Stimulated activated naive CD8-positive, alpha-beta T cell treated with anti-CD3 and anti-CD28 coated beads, Interleukin-15, Interleukin-2, amounts not matched to agents 100 ng/mL and 50 ng/mL, for 24 hours (primary cell): ENCODE measurements around the gene CFAP77.

Experiments
- H3K27ac Mint-ChIP-seq: one replicate; pipeline ENCODE4 v1.8.0; 2021; ENCODE audit warnings: mild to moderate bottlenecking, mixed read lengths
- H3K27me3 Mint-ChIP-seq: one replicate; pipeline ENCODE4 v1.8.0; 2021; ENCODE audit warnings: mixed read lengths
- H3K36me3 Mint-ChIP-seq: one replicate; pipeline ENCODE4 v1.8.0; 2021; ENCODE audit warnings: low read depth, mixed read lengths
- H3K4me1 Mint-ChIP-seq: one replicate; pipeline ENCODE4 v1.8.0; 2021; ENCODE audit warnings: low read depth, mixed read lengths
- H3K4me3 Mint-ChIP-seq: one replicate; pipeline ENCODE4 v1.8.0; 2021; ENCODE audit warnings: mild to moderate bottlenecking, mixed read lengths
- H3K9me3 Mint-ChIP-seq: one replicate; pipeline ENCODE4 v1.8.0; 2021; ENCODE audit warnings: mixed read lengths

The CFAP77 gene

DNA sequence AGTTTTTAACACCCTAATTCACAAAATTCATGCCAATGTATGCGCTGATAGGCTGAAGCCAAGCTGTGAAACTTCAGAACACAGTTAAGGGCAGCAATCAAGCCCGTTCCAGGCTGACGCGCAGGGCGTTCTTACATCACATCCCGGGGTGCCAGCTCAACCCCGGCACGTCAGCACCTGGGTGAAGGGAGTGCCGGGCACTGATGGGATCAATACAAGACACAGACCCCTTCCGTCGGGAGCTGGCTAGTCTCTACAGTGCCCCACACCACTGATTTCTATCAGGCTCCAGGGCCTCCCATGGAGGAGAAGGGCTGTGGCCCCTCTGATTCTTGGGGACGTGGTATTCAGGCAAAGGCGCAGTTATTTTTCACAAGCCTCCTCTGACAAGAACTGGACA is 184.4 kb downstream of the CFAP77 start:
- no peaks in the 10 kb centered on the region for H3K4me1 Mint-ChIP-seq
- H3K9me3 Mint-ChIP-seq, result no peaks in the 10 kb centered on the region
- H3K27me3 Mint-ChIP-seq, result peaks cover 19% of the 10 kb centered on the region
- no peak overlapping the region for H3K4me3 Mint-ChIP-seq
- no peak overlapping the region for H3K27ac Mint-ChIP-seq
- H3K36me3 Mint-ChIP-seq, result peaks cover 54% of the 10 kb centered on the region

DNA sequence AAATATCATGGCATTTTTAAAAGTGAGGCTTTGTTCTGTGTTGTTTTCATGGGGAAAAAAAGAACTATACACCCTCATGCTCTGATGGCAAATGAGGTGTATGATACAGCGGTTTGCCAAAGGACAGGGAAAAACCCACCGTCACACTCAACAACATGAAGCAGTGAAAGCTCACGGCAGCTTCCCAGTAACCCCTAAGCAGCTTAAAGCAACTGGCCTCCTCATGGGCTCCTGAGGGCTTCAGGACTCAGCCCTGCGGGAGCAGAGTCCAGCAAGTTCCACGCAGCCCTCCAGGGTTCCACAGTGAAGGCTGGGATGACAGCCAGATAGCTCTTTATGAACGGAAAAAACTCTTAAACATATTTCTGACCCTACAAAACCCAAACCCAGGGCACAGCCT is 185.3 kb downstream of the CFAP77 start:
- no peak overlapping the region for H3K27ac Mint-ChIP-seq
- H3K27me3 Mint-ChIP-seq, result peaks cover 19% of the 10 kb centered on the region
- H3K4me1 Mint-ChIP-seq, result no peaks in the 10 kb centered on the region
- H3K9me3 Mint-ChIP-seq, result no peaks in the 10 kb centered on the region
- peaks cover 63% of the 10 kb centered on the region for H3K36me3 Mint-ChIP-seq
- no peak overlapping the region for H3K4me3 Mint-ChIP-seq

DNA sequence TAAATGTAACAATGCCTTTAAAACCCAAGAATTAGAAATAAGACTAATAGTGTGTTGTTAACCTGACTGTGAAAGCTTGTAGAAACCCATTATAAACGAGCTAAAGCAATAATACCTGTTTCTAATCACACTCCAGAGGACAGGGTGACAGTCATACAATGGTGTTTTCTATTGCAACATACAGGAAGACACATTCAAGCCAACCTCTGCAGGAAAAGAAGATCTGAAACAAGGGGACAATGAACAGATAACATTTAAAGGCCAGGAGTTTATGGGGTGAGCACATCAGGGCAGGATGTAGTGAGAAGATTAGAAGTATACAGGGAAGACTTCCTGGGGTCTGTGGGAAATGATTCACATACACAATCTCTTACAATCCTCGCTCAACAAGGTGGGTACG is 186.2 kb downstream of the CFAP77 start:
- H3K9me3 Mint-ChIP-seq, result no peaks in the 10 kb centered on the region
- H3K36me3 Mint-ChIP-seq, result peaks cover 72% of the 10 kb centered on the region
- H3K4me1 Mint-ChIP-seq, result no peaks in the 10 kb centered on the region
- peaks cover 14% of the 10 kb centered on the region for H3K27me3 Mint-ChIP-seq
- no peak overlapping the region for H3K27ac Mint-ChIP-seq
- H3K4me3 Mint-ChIP-seq, result no peak overlapping the region

DNA sequence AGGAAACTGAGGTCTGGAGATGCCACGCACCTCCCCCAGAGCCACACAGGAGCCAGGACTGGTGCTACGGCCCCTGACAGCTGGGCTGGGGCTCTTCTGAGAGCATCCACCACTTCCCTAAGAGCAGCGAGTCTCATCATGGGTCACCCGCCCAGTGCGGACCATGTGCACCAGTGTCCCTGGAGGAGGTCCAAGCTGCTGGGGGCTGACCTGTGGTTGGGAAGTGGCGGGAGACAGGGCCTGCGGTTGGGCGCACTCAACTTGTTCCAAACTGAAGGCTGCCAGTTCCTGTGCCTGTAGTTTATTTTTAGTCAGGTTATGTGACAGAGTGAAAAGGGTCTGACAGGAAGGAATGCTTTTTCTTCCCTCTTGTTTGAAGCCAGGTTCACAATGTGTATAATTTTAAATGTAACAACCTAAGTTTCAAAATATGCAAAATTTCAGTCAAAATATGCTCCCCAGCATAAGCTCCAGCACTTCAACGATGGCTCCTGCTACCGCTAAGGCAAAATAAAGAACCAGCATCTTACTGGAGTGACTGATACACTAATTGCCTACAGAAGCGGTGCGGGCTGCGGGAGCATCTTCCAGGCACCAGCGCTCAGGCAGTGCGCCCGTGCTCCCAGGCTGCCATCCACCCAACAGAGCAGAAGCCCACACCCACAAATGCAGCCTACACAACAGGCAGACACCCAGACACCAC is 187.2 kb downstream of the CFAP77 start:
- H3K27me3 Mint-ChIP-seq, result peaks cover 4% of the 10 kb centered on the region
- H3K9me3 Mint-ChIP-seq, result no peaks in the 10 kb centered on the region
- no peak overlapping the region for H3K4me3 Mint-ChIP-seq
- H3K36me3 Mint-ChIP-seq, result peaks cover 82% of the 10 kb centered on the region
- H3K4me1 Mint-ChIP-seq, result no peaks in the 10 kb centered on the region
- H3K27ac Mint-ChIP-seq, result no peak overlapping the region

DNA sequence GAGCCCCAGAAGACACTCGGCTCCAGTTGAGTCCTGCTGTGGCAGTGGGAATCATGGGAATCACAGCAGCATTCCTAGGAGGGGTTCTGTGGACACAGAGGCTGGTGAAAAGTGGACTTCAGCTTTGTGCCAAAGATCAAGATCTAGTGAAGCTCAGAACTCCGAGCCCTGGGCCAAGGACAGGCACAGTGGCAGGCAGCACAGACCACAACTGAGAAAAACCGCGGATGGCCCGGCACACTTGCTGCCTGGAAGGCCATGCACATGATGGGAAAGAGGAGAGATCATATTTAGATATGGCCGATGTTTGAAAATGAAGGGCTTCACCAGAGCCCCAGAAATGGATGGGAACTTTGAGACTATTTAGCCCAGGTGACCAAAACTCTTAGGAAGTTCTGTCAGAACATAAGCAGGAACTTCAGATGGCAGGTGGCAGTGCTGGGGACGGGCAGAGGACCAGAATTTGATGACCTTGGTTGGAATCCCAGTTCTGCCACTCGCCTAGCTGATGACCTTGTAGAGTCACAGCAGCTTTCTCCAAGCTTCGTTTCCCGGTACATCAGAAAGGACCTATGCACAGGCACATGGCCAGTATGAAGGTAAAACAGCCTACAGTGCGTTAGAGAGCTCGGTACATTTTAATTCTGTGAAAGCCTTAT is 190.4 kb downstream of the CFAP77 start:
- Mint-ChIP-seq H3K4me3 (no peak overlapping the region), H3K27ac (no peak overlapping the region), H3K36me3 (peaks cover 84% of the 10 kb centered on the region), H3K4me1 (no peaks in the 10 kb centered on the region), H3K9me3 (no peaks in the 10 kb centered on the region), H3K27me3 (no peaks in the 10 kb centered on the region)

DNA sequence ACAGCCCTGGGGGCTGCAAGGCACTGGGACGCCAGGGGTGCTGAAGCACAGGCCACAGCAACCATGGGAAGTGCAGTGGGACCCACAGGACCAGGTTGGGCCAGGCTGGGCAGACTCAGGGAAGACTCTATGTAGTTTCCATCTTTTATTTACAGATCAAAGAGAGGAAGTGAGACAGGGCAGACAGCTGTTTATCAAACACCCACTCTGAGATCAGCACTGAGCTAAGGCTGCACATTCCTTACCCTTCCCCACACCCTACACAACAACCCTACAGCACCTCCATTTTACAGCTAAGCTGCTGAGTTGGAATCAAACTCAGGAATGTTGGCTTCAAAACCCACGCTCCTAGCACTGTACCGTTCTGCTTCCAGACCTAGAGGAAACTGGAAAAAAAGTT is 192.2 kb downstream of the CFAP77 start:
- peaks cover 88% of the 10 kb centered on the region for H3K36me3 Mint-ChIP-seq
- no peak overlapping the region for H3K4me3 Mint-ChIP-seq
- no peaks in the 10 kb centered on the region for H3K27me3 Mint-ChIP-seq
- H3K27ac Mint-ChIP-seq, result no peak overlapping the region
- no peaks in the 10 kb centered on the region for H3K4me1 Mint-ChIP-seq
- H3K9me3 Mint-ChIP-seq, result no peaks in the 10 kb centered on the region

DNA sequence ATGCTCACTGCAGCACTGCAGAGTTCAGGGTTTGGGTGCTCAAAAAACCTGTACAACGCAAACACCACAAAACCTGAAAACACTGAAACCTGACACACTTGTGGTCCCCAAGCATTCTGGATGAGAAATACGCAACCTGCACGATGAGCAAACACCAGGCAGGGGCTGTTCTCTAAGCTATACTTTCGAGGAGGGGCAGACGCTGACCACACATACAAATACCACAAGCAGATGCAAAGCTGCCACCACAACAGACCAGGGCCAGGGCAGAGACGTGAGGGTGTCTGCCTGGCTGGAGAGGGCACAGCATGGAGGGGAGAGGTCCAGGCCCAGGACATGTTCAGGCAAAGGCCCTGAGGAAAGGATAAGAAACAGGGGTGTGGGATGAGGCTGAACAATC is 195.4 kb downstream of the CFAP77 start:
- Mint-ChIP-seq H3K27ac (no peak overlapping the region), H3K36me3 (peaks cover 91% of the 10 kb centered on the region), H3K4me1 (no peaks in the 10 kb centered on the region), H3K9me3 (no peaks in the 10 kb centered on the region), H3K4me3 (no peak overlapping the region), H3K27me3 (no peaks in the 10 kb centered on the region)

DNA sequence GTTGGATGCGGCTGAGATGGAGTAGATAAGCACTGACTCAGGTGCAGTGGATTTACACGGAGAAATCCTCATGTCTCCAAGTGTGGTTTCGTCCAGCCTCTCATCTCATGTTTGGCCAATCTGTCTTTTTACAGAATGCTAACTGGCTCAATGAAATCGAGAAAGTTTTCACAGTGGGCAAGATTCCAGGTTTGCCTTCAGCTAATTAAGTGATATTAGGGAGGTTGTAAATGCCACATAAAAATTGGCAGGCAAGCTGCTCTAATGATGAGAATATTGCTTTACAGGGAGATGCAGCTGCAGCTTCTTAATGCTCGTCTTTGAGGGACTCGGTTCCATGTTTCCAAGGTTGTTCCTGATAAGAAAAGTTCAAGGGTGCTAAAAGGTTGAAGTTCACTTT is 196.1 kb downstream of the CFAP77 start:
- Mint-ChIP-seq H3K27me3 (no peaks in the 10 kb centered on the region), H3K9me3 (no peaks in the 10 kb centered on the region), H3K27ac (no peak overlapping the region), H3K4me1 (no peaks in the 10 kb centered on the region), H3K36me3 (peaks cover 91% of the 10 kb centered on the region), H3K4me3 (no peak overlapping the region)

DNA sequence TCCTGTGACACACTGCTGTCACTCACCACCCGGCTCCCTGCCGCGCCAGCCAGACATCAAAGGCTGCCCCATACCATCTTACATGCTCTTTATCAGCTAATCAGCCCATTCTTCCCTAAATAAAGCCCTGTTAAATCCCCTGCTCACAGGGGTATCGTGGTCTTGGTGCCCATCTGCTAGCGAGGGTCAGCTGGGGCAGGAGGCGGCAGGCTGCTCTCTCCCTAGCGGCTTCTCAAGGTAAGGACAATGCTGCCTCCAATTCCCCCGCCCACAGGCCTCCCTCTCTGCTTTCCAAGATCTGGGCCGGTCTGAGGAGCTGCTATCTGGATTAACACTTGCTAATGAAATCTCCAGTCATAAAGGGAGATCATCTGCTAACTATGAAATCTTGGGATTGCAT is 199.2 kb downstream of the CFAP77 start:
- no peaks in the 10 kb centered on the region for H3K4me1 Mint-ChIP-seq
- H3K27me3 Mint-ChIP-seq, result no peaks in the 10 kb centered on the region
- H3K4me3 Mint-ChIP-seq, result no peak overlapping the region
- H3K9me3 Mint-ChIP-seq, result no peaks in the 10 kb centered on the region
- H3K36me3 Mint-ChIP-seq, result peaks cover 86% of the 10 kb centered on the region
- H3K27ac Mint-ChIP-seq, result no peak overlapping the region

DNA sequence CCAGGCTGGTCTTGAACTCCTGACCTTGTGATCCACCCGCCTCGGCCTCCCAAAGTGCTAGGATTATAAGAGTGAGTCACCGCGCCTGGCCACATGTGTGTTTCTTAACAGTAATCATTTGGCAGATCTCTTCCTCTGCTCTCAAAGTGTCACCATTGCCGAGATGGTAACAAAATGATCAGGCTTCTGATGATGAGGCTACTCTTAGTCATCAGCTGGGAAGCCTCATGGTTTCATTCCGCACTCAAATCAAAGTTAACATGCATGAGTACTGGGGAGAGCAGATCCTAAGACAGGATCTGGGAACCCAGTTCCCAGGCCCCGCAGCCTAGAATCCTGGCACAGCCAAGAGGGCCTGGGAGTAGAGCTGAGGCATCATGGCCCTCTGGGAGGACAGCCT is 199.8 kb downstream of the CFAP77 start:
- H3K27ac Mint-ChIP-seq, result no peak overlapping the region
- H3K9me3 Mint-ChIP-seq, result no peaks in the 10 kb centered on the region
- no peak overlapping the region for H3K4me3 Mint-ChIP-seq
- no peaks in the 10 kb centered on the region for H3K27me3 Mint-ChIP-seq
- no peaks in the 10 kb centered on the region for H3K4me1 Mint-ChIP-seq
- H3K36me3 Mint-ChIP-seq, result peaks cover 86% of the 10 kb centered on the region

DNA sequence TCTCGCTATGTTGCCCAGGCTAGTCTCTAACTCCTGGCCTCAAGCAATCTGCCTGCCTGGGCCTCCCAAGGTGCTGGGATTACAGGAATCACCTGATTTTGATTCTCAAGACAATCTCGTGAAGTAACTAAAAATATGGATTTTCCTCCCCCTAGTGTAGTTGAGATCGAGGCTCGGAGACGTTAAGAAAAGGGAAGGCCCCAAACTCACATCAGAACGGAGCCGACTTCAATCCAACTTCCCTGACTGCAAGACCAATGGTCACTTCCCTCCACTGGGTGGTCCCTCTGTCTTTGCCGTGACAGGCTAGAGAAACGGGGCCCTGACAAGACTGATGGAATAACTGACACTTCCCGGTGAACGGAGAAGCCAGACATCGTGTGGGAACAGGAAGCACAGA is 200.7 kb downstream of the CFAP77 start:
- Mint-ChIP-seq H3K36me3 (peaks cover 86% of the 10 kb centered on the region), H3K9me3 (no peaks in the 10 kb centered on the region), H3K4me1 (no peaks in the 10 kb centered on the region), H3K4me3 (no peak overlapping the region), H3K27me3 (no peaks in the 10 kb centered on the region), H3K27ac (no peak overlapping the region)

DNA sequence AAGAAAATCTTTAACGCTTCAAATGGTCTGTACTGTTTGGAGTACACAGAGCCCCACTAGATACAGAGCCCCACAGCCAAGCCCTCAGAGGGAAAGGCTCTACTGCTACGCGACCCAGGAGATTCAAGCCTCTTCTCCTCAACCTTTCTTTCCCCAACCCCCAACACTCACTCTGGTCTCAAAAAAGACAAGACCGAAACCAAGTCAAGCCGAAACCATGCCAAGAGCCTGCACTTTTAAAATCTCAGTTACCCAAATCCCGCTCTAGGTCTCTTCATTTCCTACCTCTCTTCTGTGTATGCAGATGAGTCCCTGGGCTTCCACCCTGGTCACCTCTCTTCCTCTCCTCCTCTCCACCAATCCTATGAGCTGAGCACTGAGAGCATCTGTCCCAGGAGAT is 204.3 kb downstream of the CFAP77 start:
- Mint-ChIP-seq H3K27me3 (no peaks in the 10 kb centered on the region), H3K4me1 (no peaks in the 10 kb centered on the region)

DNA sequence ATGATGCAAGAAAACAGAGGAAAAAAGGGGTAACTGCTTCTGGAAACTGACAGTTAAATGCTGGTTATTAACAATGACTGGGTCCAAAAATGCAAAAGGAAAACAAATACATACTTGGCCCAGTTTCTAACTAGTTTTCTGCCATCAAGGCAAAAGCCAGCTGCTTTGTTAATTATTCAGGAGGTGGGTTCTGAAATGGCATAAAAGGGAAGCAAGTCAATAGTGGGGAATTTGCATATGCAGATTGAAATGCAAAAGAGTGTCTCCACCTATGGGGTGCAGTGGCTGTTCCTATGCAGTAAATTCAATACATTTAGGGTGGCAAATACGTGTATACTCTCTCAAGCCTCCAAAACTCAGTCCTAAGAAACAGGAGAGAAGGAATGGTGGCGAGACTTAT is 205.8 kb downstream of the CFAP77 start:
- Mint-ChIP-seq H3K4me3 (no peak overlapping the region), H3K27ac (no peak overlapping the region), H3K4me1 (no peaks in the 10 kb centered on the region), H3K9me3 (no peaks in the 10 kb centered on the region), H3K36me3 (peaks cover 79% of the 10 kb centered on the region), H3K27me3 (no peaks in the 10 kb centered on the region)

More for the DNA sequence above, 204.3 kb downstream of the CFAP77 start:
- Mint-ChIP-seq H3K27ac (no peak overlapping the region), H3K36me3 (peaks cover 81% of the 10 kb centered on the region), H3K9me3 (no peaks in the 10 kb centered on the region), H3K4me3 (no peak overlapping the region)

DNA sequence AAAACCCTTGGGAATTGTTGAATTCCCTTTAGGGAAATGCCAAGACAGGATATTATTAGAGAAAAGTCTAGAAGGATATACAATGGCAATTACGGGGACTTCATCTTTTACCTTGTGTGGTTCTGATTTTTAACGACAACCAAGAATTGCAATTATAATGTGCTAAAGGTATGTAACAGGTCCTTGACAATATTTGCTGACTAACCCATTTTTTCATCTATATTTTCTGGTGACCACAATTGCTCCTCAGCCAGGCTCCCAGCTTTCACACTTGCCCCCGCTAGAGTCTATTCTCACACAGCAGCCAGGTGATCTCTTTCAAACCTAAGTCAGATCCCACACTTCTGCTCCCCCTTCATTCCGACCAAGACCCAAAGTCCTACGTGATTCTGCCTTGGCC is 206.7 kb downstream of the CFAP77 start:
- Mint-ChIP-seq H3K4me3 (no peak overlapping the region), H3K27me3 (no peaks in the 10 kb centered on the region), H3K9me3 (no peaks in the 10 kb centered on the region), H3K4me1 (no peaks in the 10 kb centered on the region), H3K27ac (no peak overlapping the region), H3K36me3 (peaks cover 73% of the 10 kb centered on the region)

DNA sequence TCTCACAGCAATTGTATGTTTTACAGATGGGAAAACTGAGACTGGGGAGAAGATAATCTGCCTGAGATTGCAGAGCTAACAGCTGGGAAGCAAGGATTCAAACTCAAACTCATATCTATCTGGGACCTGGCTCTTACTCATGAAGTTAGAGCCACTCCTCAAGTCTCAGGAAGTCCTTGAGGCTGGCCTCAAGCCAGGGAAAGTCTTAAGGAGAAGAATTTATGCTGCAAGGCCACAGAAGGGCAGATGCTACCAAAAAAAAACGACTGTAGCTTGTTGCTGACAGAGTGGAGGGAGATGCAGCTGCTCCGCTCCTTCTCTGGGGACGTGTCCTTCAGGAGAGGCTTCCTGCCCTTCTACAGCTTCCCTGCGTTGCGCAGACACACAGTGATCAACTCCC is 212.1 kb downstream of the CFAP77 start:
- peaks cover 71% of the 10 kb centered on the region for H3K36me3 Mint-ChIP-seq
- H3K4me3 Mint-ChIP-seq, result no peak overlapping the region
- no peaks in the 10 kb centered on the region for H3K9me3 Mint-ChIP-seq
- H3K27ac Mint-ChIP-seq, result no peak overlapping the region
- H3K4me1 Mint-ChIP-seq, result no peaks in the 10 kb centered on the region
- H3K27me3 Mint-ChIP-seq, result no peaks in the 10 kb centered on the region
